Measurements from ENCODE around the gene SLC16A14.

- TF ChIP-seq TAF1 (IDR thresholded peaks at IDR 0.05; ENCODE audit: borderline replicate concordance, low read depth, low read length) (no peak), POLR2A (IDR thresholded peaks at IDR 0.05; ENCODE audit: low read depth, low read length) (no peak)
Observed at GRCh38 chr2:230008708-230009066, 60.0 kb downstream of the SLC16A14 start.
